ENCODE results near the gene GPC3.

Gene GPC3

DNA sequence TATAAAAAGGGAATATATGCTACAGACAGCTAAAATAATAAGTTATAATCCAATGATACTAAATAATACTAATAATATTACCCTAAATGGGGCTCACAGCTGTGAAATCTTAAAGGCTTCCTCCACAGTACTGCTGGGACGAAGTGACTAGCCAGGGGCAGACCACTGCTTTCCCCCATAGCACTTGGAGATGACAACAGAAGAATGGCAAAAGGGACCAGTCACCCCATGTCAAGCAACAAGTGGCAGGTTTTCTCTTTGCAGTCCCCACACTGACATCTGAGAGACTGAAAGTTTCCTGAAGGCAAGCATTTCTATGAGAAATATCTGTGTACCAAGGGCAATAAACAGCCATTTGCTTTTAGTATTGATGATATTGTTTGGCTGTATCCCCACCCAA is 396.6 kb downstream of the GPC3 start:
- DNase-seq: no peak

DNA sequence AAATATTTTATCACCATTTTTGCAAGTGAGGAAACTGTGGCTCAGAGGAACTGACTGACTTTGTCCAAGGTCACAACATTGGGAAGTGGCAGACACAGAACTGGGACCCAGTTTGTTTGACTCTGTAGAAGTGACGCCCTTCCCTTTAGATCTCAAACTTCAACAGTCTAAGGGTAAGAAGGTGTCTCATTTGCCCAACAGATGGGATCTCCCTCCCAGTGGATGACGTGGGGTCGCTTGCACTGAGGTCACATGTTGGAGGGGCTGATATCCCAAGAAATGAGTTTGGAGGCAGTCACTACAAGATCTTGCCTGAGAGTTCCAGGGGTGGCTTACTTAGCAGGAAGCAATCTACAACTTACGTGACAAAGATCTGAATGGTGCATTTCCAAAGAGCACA is 397.6 kb downstream of the GPC3 start:
- no peak for DNase-seq

DNA sequence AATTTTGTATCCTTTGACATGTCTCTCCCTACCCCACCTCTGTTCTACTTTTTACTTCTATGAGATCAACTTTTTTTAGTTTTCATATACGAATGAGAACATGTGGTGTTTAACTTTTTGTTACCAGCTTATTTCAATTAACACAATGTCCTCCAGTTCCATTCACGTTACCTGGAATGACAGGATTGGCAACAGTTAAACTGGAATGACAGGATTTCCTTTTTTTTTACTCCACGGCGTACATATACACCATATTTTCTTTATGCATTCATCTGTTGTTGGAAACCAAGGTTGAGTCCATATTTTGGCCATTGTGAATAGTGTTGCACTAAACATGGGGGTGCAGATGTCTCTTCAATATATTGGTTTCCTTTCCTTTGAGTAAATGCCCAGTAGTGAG is 398.3 kb downstream of the GPC3 start:
- DNase-seq: no peak

DNA sequence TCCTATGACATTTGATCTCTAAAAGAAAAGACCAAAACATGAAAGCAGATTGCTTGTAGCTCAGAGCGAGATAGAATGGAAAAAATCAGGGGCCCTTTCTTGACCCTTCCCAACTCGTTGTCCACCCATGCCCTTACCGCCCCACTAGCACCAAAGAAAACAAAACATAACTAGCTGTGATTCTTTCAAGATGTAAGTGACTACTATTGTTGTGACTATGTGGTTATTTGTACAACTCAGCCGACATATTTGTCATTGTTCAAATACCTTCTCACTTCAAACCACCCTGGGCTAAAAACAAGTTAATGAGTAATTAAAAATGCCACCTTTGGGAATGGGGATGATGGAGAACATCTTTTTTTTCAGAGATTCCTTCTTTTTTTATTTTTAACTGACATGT is 399.0 kb downstream of the GPC3 start:
- no peak for DNase-seq

DNA sequence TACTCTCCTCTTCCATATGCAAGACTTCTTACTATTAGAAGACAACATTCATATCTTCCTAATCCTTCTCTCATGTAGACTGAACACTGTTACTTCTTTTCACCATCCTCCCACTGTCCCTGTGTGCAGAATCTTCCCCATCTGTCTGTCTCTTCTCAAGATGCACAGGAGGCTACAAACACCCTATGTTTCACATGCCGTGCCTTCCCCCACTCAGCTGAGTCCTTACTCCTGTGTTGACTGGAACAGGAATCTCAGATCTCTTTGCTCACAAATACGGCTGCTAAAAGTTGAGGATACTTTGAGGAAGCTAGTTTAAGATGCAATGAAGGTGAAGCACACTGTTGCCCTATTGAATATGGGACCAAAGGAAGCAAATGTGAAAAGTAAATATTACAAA is 401.6 kb downstream of the GPC3 start:
- DNase-seq: no peak

DNA sequence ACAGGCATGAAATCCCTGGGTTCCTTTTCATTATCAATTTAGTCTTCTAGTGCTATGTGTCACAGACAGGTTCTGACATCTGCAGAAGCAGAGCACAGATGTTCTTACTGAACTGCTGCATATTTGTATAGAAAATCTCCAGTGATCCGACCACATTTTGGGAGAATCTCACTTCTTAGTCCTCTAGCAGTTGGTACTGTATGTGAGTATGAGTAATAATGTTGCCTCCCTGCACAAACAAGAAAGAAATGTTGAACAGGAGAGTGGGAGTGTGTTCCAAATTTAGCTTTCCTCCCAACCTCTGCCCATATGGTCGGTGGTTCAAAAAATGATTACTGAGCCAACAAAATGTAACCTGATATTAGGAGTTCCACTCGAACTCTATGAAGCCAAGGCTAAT is 404.8 kb downstream of the GPC3 start:
- no peak for DNase-seq

DNA sequence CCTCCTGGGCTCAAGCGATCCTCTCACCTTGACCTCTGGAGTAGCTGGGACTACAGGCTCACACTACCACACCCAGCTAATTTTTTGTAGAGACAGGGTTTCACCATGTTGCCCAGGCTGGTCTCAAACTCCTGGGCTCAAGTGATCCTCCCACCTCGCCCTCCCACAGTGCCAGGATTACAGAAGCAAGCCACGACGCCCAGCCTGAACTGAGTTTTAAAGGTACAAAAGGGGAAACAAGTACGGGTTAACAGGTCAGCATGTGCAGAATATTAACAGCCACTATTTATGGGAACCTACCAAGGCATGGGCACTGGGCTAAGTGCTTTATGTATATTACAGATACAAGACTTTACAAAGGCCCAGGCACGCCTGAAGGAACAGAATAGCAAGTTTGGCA is 405.8 kb downstream of the GPC3 start:
- DNase-seq: no peak

DNA sequence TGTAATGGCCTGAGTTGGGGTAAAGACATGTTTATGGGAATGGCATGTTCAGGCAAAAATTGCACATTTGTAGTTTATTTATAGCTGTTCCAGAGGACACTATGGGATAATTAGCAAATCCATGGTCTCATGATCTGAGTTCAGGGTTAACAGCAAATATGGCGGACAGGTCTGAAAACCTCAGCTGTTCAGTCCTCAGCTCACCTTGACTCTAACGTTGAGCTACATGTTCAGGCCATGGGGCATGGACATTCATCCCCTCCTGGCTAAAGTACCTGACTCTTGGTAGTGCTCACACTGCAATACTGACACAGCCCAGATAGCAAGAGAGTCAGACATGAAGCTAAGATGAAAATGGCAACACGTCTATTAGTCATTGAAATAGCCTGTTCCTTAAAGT is 408.5 kb downstream of the GPC3 start:
- DNase-seq: no peak

DNA sequence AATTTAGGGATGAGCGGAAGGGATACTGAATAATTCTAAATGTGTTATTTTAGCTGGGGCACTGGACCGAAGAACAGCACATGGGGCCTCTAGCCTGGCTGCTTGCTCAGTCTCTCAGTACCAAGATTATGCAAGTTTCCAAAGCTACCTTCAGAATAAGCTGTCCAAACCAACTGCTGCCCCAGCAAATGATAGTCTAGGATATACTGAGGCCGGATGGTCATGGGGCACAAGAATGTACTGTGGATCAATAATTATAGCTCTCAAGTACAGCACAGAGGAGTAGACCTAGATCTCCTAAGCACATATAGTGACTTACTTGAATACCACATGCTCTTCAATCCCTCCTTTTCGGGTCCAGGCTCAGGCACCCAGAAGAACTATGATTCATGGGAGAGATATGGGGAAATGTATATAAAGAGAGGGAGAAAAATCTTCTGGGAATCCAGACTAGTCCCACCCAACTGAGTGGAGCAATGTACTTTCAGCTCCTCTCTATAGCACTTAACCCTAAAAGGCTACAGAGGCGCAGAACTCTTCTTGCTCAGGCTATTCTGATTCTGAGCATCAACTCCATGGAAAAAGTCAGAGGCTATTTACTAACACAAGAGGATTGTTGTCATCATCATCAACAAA is 409.8 kb downstream of the GPC3 start:
- DNase-seq: no peak

DNA sequence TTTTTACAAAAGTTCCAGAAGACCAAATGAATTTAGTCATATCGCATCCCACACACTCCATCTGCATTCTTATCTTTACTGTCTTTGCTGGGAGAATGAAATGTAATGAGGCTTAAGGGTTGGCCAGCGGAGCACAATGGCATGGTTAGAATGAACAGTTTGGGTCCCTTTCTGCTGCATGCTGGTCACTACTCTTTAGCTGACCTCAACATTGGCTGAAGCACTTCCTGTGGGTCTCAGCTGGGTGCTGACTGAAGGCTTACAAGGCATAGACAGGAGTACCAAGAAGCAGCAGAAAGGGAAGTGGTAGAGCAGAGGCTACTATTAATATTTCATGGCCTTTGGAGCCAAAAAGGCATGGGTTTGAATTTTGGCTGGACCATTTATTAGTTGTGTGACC is 410.7 kb downstream of the GPC3 start:
- DNase-seq: no peak

DNA sequence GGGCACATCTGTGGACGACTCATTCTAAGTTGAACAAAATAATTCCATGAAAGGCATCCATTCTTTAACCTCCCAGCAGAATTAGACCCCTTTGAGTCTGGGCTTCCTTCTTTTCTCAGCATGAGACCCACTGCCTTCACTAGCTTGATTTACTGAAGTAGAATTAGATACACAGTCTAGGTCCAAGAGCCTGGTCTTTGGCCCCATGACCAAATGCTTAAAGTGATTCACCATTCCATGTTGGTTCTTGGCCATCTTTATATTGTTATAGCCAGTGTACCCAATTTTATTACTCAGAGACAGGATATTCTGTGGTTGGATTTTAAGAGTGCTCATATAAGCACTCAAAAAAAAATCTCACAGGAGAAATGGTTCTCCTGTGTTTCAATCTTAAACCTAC is 414.8 kb downstream of the GPC3 start:
- DNase-seq: no peak

DNA sequence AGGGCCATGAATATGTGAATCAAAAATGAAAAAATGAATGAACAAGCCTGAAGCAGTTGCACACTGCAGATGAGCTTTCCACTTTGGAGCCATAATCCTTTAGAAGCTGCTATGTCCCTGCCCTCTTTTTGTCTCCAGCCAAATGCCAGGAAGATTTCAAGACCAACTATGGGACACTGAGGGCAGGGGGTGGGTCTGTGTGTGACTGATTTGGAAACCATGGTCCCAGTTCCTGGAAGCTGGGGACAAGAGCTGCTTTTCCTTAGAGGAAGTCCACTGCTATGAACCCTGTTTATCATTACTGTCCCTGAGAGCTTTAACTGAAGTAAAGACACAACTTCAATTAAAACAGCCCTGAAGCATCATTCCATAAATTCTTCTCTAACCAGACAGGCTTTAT is 416.2 kb downstream of the GPC3 start:
- no peak for DNase-seq

DNA sequence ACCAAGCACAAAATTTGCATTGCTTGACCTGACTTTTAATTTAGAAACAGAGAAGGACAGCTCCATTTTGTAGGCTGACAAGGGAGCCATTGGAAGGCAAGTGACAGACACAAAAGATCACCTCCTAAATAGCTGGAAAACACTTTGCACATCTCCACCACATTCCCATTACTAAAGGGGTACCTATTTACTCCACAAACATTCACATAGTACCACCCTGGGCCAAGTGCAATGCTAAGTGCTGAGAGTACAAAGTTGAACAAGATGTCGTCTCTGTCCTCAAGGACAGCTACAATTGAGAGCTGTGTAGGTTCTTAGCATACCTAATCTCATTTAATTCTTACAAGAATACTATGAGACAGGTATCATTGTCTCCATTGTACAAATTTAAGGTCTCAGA is 417.3 kb downstream of the GPC3 start:
- no peak for DNase-seq

DNA sequence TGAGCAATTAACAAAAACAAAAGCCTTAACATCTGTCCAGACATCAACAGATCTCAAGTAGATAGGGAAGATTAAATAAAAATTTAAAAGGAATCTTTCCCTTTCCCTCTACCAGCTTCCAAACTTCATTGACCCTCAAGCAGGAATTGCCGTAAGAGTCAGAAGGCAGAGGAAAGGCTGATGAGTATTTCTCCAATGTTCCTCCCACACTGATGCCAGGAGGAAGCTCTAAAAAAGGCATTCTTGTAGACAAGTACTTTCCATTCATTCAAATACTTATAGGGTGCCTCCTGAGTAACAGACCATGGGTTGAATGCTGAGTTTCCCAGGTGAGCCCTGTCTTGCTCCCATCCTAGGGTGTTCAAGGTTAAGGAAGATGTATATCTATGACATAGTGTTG is 418.5 kb downstream of the GPC3 start:
- DNase-seq: no peak

DNA sequence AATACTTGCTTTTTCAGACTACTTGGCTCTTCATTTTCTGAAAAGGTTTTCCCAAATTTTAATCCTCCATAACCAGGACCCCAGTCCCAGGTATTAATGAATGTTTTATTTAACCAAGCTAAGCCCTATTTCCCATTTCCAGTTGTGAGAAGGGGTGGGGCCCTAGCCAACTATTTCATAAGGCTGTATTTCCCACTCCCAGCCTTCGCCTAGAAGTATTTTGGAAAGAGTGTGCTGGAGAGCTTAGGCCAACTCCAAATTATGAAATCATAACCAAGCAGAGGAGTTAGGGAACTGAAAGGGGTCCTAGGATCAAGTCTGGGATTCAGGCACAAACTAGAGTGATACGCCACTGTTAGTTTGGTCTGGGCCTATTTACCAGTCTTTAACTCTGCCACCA is 421.7 kb downstream of the GPC3 start:
- no peak for DNase-seq

DNA sequence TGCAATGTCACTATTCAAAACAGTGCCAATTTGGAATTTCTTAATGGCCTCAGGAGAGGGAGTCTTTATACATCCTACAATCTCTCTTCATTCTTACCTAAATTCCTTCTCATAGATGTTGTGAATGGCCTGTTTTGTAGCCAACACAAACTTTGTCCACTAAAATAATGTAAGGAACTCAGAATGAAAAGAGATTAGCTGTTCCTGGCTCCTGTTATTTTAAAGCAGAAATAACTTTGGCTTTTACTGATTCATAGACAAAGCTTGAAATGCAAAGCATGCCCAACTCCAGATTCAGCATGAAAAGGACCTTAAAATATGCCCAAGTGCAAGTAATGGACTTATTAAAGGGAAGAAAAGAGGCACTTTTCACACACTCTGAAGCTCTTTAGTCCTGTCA is 424.1 kb downstream of the GPC3 start:
- DNase-seq: no peak

DNA sequence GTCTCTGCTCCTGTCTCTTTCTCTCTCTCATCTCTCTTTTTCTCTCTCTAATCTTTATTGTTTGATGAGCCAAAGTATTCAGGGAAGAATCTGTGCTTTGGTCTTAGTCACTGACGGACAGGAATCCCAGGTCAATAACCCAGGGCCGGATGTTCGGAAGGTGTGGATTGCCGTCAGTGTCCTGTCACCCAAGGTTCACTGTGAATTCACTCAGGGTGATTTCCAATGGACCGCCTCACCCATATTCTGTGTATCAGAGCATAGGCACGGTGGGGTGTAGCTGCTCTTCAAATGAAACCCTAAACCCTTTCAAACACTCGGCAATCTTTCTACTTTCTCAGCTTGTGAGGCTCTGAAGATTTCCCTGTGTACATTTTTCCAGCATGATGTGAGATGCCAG is 425.5 kb downstream of the GPC3 start:
- DNase-seq: no peak

DNA sequence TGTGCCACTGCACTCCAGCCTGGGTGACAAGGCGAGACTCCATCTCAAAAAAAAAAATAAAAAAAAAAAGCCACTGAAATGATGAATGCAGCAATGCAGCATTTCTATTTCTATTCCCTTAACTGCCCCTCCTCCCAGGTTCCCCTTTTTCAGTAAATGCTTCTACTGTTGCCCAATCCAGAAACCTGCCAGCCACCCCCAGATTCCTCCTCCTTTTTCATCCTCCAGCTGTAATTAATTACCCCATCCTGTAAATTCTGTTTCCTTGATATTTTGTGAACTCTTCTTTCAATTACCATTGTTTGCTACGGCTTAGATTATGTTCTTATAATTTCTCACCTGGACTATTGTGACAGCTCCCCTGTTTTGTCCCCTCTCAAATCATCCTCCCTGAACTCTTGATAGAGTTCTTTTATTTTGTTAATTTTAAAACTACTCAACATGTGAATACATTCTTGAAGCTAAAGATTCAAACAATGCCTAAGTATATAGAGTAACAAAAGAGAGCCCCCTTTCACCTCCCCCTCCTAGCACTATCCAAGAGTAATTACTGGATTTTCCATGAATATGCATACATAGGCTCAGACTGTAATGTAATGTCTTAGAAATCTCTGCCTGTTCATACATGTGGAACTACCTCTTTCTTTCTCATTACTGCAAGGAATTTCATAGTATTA is 429.5 kb downstream of the GPC3 start:
- no peak for DNase-seq

DNA sequence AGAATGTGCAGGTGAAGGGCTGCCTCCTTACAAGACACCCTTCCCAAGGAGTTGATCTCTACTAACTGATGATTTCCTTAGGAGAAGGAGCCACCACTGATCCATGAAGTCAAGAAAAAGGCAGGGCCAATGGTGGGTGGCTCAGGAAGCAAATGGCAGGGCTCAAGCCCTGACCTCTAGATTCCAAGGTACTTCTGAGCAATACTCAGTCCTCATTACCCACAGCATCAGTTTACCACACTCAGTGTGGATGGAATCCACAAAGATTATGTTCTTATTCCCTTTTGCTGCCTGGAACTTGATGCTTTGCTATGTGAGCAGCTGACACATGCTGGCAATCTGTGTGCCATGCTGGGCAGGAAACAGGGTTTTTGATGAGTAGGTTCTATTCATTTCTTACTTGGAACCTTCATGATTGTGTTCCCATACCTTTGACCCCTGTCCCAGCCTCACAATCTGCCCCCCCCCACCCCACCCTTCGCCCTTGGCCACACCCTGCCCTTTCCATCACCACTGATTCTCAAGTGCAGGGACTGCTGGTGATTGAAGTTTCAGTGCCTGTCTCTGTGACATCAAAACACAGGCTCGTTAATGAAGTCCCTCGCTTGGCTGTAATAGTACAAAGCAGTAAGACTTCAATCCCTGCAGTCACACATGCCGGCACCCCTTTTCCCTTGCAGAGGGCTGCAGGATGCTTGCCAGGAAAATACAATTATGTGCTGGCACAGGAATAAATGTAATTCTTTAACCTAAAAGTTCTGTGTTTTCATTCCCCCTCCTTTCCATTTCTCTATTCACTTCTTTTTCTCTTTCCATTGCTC is 434.5 kb downstream of the GPC3 start:
- no peak for DNase-seq

DNA sequence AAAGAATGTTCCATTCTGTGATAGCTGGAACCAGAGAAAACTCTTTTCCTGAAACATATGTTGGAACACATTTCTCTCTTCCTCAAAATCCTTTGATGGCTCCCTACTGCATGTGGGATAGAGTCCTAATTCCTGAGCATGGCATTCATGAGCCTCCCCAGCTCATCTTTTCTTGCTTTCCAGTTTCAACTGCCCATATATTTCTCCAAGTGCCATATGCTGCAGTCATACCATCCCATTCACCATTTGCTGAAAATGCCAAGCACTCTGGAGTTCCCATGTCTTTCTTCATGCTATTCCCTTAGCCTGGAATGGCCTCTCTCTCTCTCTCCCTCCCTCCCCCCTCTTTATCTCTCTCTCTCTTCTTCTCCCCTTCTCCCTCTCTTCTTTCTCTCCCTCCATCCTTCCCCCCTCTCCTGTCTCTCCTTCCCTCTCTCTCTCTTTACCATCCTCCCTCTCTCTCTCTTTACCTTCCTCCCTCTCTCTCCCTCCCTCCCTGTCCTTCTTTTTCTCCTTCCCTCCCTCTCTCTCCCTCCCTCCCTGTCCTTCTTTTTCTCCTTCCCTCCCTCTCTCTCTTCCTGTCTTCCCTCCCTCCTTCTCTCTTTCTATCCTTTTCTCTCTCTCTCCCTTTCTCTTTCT is 436.0 kb downstream of the GPC3 start:
- no peak for DNase-seq

DNA sequence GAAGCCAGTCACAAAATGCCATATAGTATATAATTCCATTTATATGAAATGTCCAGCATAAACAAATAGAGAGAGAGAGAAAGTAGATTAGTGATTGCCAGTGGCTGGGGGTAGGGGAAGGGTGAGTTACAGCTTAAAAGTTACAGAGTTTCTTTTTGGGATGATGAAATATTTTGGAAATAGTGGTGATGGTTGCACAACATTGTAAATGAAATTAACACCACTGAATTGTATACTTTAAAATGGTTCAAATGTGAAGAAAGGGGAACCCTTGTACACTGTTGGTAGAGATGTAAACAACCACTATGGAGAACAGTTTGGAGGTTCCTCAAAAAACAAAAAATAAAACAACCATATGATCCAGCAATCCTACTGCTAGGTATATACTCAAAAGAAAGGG is 439.0 kb downstream of the GPC3 start:
- DNase-seq: no peak

DNA sequence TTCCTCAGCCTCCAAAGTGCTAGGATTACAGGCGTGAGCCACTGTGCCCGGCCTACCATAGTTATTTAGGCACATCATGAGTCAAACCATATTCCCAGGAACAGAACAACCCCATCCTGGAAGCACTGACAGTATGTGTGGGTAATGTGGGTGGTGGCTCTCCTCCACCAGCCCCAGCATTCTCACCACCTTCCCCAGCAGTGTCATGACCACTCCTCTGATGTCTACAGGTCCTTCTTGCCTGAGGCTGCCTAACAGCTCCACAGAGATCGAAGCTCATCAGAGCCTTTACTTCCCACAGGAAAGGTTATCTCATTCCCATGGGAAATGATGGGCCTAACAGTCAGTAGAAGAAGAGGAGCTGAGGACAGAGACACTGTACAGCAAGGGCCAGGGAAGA is 440.6 kb downstream of the GPC3 start:
- no peak for DNase-seq

DNA sequence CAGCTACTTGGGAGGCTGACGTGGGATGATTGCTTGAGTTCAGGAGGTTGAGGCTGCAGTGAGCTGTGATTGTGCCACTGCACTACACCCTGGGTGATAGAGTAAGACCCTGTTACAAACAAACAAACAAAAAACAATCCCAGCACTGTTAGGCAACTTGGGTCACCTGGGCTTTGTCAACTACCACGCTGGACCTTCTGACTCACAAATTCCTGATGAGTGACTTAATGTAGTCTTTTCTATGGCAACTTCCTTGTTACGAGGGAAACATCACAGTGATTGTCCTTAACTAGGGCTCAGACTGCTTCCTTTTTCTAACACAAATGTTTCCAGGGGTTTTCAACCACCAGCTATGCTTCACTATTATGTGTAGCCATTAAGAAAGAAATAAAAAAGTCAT is 441.3 kb downstream of the GPC3 start:
- no peak for DNase-seq

DNA sequence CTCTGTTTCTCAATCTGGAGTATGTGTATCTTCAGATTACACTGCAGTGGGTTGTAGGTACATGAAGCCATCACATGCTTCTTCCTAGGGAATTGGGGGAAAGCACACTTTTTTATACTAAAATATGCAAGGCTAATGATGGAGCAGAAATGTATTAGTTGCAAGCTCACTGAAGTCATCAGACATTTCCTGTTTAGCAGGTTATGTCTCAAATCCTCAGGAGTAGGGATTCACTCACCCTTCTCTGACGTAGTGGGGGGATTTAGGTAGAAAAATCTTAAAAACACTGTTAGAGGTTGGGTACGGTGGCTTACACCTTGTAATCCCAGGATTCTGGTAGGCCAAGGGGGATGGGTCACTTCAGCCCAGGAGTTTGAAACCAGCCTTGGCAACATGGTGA is 441.7 kb downstream of the GPC3 start:
- no peak for DNase-seq

Measured in stimulated activated CD4-positive, alpha-beta T cell treated with anti-CD3 and anti-CD28 coated beads, Interleukin-4, amount 100 ng/mL, for 24 hours (primary cell).